Loucy (cell line): ENCODE results near the gene POLD4.

ENCODE experiments used
- H2AFZ ChIP-seq: fragments of 200-600 bp; sonication (generic); 2 replicates; pipeline ENCODE4 v1.6.0; 2016; ENCODE audit warnings: antibody characterized with exemption, mild to moderate bottlenecking, low read length, moderate library complexity
- H3F3A ChIP-seq: fragments of 200-600 bp; 2 replicates; pipeline ENCODE4 v1.6.0; 2016; ENCODE audit warnings: antibody characterized with exemption, low read depth, mild to moderate bottlenecking
- H3K27me3 ChIP-seq: fragments of 200-600 bp; sonication (generic); 2 replicates; pipeline ENCODE4 v1.6.1; 2014; ENCODE audit warnings: low read length, mild to moderate bottlenecking; ENCODE audit not compliant: insufficient read depth, poor library complexity, severe bottlenecking
- H3K36me3 ChIP-seq: fragments of 200-600 bp; sonication (generic); 2 replicates; pipeline ENCODE4 v1.6.1; 2016; ENCODE audit warnings: low read length; ENCODE audit not compliant: insufficient read depth
- H3K4me1 ChIP-seq: fragments of 200-600 bp; sonication (generic); 2 replicates; pipeline ENCODE4 v1.5.1; 2014; ENCODE audit warnings: low read length, mild to moderate bottlenecking; ENCODE audit not compliant: insufficient read depth, poor library complexity, severe bottlenecking
- H3K4me2 ChIP-seq: fragments of 200-600 bp; sonication (generic); 2 replicates; pipeline ENCODE4 v1.6.0; 2014; ENCODE audit warnings: antibody characterized with exemption, low read length, low read depth, mild to moderate bottlenecking; ENCODE audit not compliant: poor library complexity, severe bottlenecking
- H3K4me3 ChIP-seq: fragments of 200-600 bp; sonication (generic); 2 replicates; pipeline ENCODE4 v1.5.1; 2014; ENCODE audit warnings: low read length, mild to moderate bottlenecking, mixed read lengths; ENCODE audit not compliant: poor library complexity, severe bottlenecking
- H3K79me2 ChIP-seq: fragments of 200-600 bp; sonication (generic); 2 replicates; pipeline ENCODE4 v1.6.1; 2014; ENCODE audit warnings: low read length; ENCODE audit not compliant: insufficient read depth
- H3K9ac ChIP-seq: fragments of 200-600 bp; sonication (generic); 2 replicates; pipeline ENCODE4 v1.6.0; 2014; ENCODE audit warnings: mild to moderate bottlenecking, low read depth, low read length, moderate library complexity; ENCODE audit not compliant: poor library complexity, severe bottlenecking
- H3K9me2 ChIP-seq: fragments of 200-600 bp; sonication (generic); replicated peaks from 2 replicates; pipeline ENCODE4 v1.6.1; 2016; ENCODE audit warnings: low read depth, low read length, mixed read lengths
- H3K9me3 ChIP-seq: fragments of 200-600 bp; sonication (generic); 2 replicates; pipeline ENCODE4 v1.6.1; 2014; ENCODE audit warnings: mild to moderate bottlenecking, antibody characterized with exemption, low read length, low read depth; ENCODE audit not compliant: insufficient read depth
- H4K20me1 ChIP-seq: fragments of 200-600 bp; sonication (generic); 2 replicates; pipeline ENCODE4 v1.6.0; 2014; ENCODE audit warnings: antibody characterized with exemption, low read length, mild to moderate bottlenecking; ENCODE audit not compliant: insufficient read depth, poor library complexity, severe bottlenecking
- EZH2phosphoT487 ChIP-seq: fragments of 200-600 bp; IDR thresholded peaks from 2 replicates; pipeline ENCODE4 v1.6.1; 2018; ENCODE audit warnings: antibody characterized with exemption, mild to moderate bottlenecking, moderate library complexity, borderline replicate concordance
- TF ChIP-seq, protein P1 (sequence below): fragments of 200-600 bp; sonication (generic); conservative IDR thresholded peaks from 2 replicates; pipeline ENCODE4 v1.5.1; 2014; ENCODE audit warnings: mild to moderate bottlenecking, antibody characterized with exemption, low read length

POLD4 gene

GRCh38 chr11:67356864-67357561, 3.7 kb upstream of the POLD4 start:
- peak overlapping the region; percentile 11 for H3K4me3 ChIP-seq

GRCh38 chr11:67356387-67356863, 3.1 kb upstream of the POLD4 start:
- peak overlapping the region; percentile 33 for H3K4me2 ChIP-seq

More at GRCh38 chr11:67356864-67357561, 3.7 kb upstream of the POLD4 start:
- Histone ChIP-seq H3K79me2 (peaks cover 4% of the 10 kb centered on the region; the same call in 1 of the 2 replicates), H4K20me1 (no peaks in the 10 kb centered on the region), H3K9me2 (no peaks in the 10 kb centered on the region), H2AFZ (peak overlapping the region; percentile 52), H3K9me3 (no peaks in the 10 kb centered on the region), H3K9ac (peak overlapping the region; percentile 31), H3F3A (no peaks in the 10 kb centered on the region), H3K4me1 (peaks cover 30% of the 10 kb centered on the region), H3K36me3 (no peaks in the 10 kb centered on the region), H3K4me2 (peak overlapping the region; percentile 33), H3K27me3 (no peaks in the 10 kb centered on the region)
- TF ChIP-seq EZH2phosphoT487 = no peak
- TF ChIP-seq, protein P1, sequence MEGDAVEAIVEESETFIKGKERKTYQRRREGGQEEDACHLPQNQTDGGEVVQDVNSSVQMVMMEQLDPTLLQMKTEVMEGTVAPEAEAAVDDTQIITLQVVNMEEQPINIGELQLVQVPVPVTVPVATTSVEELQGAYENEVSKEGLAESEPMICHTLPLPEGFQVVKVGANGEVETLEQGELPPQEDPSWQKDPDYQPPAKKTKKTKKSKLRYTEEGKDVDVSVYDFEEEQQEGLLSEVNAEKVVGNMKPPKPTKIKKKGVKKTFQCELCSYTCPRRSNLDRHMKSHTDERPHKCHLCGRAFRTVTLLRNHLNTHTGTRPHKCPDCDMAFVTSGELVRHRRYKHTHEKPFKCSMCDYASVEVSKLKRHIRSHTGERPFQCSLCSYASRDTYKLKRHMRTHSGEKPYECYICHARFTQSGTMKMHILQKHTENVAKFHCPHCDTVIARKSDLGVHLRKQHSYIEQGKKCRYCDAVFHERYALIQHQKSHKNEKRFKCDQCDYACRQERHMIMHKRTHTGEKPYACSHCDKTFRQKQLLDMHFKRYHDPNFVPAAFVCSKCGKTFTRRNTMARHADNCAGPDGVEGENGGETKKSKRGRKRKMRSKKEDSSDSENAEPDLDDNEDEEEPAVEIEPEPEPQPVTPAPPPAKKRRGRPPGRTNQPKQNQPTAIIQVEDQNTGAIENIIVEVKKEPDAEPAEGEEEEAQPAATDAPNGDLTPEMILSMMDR = peak; percentile 98

GRCh38 chr11:67355794-67356386, 2.5 kb upstream of the POLD4 start:
- Histone ChIP-seq H3K9me3 (no peaks in the 10 kb centered on the region), H3K4me3 (no peak overlapping the region), H3F3A (no peaks in the 10 kb centered on the region), H3K79me2 (peaks cover 9% of the 10 kb centered on the region; the same call in 1 of the 2 replicates), H4K20me1 (no peaks in the 10 kb centered on the region), H3K9ac (peak overlapping the region; percentile 31), H3K4me1 (peaks cover 36% of the 10 kb centered on the region), H3K27me3 (no peaks in the 10 kb centered on the region), H2AFZ (no peak overlapping the region), H3K9me2 (no peaks in the 10 kb centered on the region), H3K36me3 (no peaks in the 10 kb centered on the region), H3K4me2 (peak overlapping the region; percentile 33)
- TF ChIP-seq, protein P1 = no peak
- no peak for TF ChIP-seq EZH2phosphoT487

More at GRCh38 chr11:67356387-67356863, 3.1 kb upstream of the POLD4 start:
- H3K9ac ChIP-seq = peak overlapping the region; percentile 31
- H3K4me1 ChIP-seq = peaks cover 34% of the 10 kb centered on the region
- TF ChIP-seq, protein P1 = no peak
- no peak for TF ChIP-seq EZH2phosphoT487
- H2AFZ ChIP-seq = peak overlapping the region; percentile 52
- peak overlapping the region; percentile 11 for H3K4me3 ChIP-seq
- H3F3A ChIP-seq = no peaks in the 10 kb centered on the region
- no peaks in the 10 kb centered on the region for H3K9me3 ChIP-seq
- no peaks in the 10 kb centered on the region for H3K36me3 ChIP-seq
- no peaks in the 10 kb centered on the region for H3K27me3 ChIP-seq
- no peaks in the 10 kb centered on the region for H4K20me1 ChIP-seq
- H3K9me2 ChIP-seq = no peaks in the 10 kb centered on the region
- peaks cover 8% of the 10 kb centered on the region; the same call in 1 of the 2 replicates for H3K79me2 ChIP-seq
